HAP-1 (cell line): ENCODE measurements around the gene CA12.

Experiments used
- DNase-seq, 2 experiments: peaks; one replicate each; pipeline ENCODE4 v3.0.0-alpha.2; 2016 to 2020; ENCODE audit warnings: low spot score in 2 of 2
- H3K27me3 ChIP-seq: fragments of 250-450 bp; sonication (Bioruptor Pico); 2 replicates; pipeline ENCODE4 v1.5.1; 2020; ENCODE audit warnings: low read depth, mild to moderate bottlenecking, moderate library complexity
- H3K36me3 ChIP-seq: fragments of 250-450 bp; sonication (Bioruptor Pico); replicated peaks from 2 replicates; pipeline ENCODE4 v1.5.1; 2020; ENCODE audit warnings: mild to moderate bottlenecking
- H3K4me1 ChIP-seq: fragments of 250-450 bp; sonication (Bioruptor Pico); 2 replicates; pipeline ENCODE4 v1.5.1; 2020; ENCODE audit warnings: mild to moderate bottlenecking
- H3K4me3 ChIP-seq: fragments of 250-450 bp; sonication (Bioruptor Pico); 2 replicates; pipeline ENCODE4 v1.5.1; 2020; ENCODE audit warnings: mild to moderate bottlenecking, moderate library complexity
- H3K9me3 ChIP-seq: fragments of 250-450 bp; sonication (Bioruptor Pico); 2 replicates; pipeline ENCODE4 v1.5.1; 2020; ENCODE audit warnings: mild to moderate bottlenecking, moderate library complexity
- in situ Hi-C: fragments of 300-500 bp; cut with MboI; formaldehyde crosslinking; loops from 3 replicates; pipeline ENCODE4 v1.14.3; 2020; ENCODE audit warnings: low sequenced_read_pairs, inconsistent platforms, mixed read lengths

Gene CA12

DNA sequence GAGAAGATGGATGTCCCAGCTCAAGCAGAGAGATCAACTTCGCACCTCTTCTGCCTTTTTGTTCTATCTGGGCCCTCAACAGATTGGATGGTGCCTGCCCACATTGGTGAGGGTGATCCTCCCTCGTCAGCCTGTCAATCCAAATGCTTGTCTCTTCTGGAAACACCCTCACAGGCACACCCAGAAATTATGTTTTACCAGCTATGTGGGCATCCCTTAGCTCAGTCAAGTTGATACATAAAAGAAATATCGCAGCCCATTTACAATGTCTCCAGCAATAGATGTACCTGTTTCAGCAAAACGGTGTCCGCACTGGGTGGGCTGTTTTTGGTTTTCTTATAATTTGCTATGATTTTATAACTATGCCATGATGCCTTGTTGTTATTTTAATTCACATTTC, 27.5 kb upstream of the CA12 start:
- Histone ChIP-seq H3K4me1 (no peaks in the 10 kb centered on the region), H3K9me3 (no peaks in the 10 kb centered on the region), H3K4me3 (no peak overlapping the region), H3K36me3 (no peaks in the 10 kb centered on the region), H3K27me3 (peaks cover 40% of the 10 kb centered on the region)
- in situ Hi-C loops: no loop called here
- DNase-seq: no peak

GRCh38 chr15:63408524-63408923, 26.9 kb upstream of the CA12 start:
- Histone ChIP-seq H3K36me3 (no peaks in the 10 kb centered on the region), H3K4me3 (no peak overlapping the region), H3K27me3 (peaks cover 42% of the 10 kb centered on the region), H3K4me1 (no peaks in the 10 kb centered on the region), H3K9me3 (no peaks in the 10 kb centered on the region)
- in situ Hi-C loops: no loop called here
- DNase-seq: no peak

DNA sequence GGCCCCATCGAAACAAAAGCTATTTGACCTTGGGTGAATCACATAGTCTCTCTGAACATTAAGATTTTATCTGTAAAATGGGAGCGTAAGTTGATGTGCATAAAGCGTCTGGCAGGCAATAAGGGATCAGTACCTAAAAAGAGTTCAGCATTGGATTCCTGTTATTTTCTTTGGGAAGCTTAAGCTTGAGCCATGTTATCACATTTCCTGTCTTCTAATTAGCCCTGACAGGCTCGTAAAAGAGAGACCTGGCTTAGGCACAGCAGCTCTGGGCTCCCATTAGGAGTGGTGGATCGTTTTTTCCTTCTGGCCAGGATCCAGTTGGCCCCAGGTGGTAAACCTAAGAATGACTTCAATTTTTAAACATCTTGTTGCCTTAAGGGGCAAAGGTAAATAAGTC, 26.0 kb upstream of the CA12 start:
- Histone ChIP-seq H3K36me3 (no peaks in the 10 kb centered on the region), H3K4me3 (no peak overlapping the region), H3K9me3 (no peaks in the 10 kb centered on the region), H3K4me1 (no peaks in the 10 kb centered on the region), H3K27me3 (peaks cover 37% of the 10 kb centered on the region)
- peak; percentile 33 to 37 for DNase-seq
- in situ Hi-C loops: no loop called here

DNA sequence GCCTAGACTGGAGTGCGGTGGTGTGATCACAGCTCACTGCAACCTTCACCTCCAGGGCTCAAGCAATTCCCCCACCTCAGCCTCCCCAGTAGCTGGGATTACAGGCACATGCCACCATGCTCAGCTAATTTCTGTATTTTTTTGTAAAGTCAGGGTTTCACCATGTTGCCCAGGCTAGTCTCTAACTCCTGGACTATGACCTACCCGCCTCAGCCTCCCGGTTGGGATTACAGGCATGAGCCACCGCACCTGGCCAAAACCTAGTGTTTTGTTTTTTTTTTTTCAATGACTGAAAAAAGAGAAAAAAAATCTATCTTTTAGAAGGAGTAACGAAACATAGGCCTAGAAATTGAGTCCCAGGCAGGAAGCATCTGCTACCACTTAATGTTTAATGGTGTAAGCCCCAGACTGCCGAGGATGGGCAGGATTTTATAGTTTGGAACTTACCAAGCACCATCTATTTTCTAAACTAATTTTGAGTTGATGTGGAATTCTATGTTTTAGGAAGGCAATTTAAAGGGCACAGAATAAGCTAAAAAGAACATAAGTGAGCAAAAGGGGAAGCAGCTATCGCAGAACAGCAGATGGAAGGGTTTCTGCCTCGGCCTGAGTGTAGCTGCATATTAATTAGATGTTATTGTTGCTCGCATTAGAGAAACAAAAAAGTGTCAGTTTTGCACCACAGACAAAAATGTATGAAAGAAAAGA, 24.2 kb upstream of the CA12 start:
- in situ Hi-C loops: no loop called here
- no peak for DNase-seq
- Histone ChIP-seq H3K27me3 (peaks cover 39% of the 10 kb centered on the region), H3K4me1 (no peaks in the 10 kb centered on the region), H3K36me3 (no peaks in the 10 kb centered on the region), H3K4me3 (no peak overlapping the region), H3K9me3 (no peaks in the 10 kb centered on the region)

DNA sequence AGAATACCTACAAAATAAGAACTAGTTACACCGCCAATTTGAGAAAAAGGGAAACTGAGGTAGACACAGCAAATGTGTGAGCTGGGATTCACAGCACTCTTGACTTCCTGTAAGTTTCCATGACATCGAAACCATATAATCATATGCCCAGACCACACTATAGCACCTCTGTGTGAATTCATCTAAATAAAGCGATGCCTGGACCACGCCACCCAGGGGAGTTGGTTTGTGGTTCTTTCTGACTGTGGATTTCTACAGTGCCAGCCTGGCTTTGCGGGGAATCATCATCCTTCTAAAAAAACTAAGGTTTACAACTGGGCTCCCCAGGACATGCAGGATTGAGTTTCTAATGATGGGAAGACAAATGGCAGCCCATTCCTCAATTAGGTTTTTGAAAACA, 23.5 kb upstream of the CA12 start:
- no peaks in the 10 kb centered on the region for H3K4me1 ChIP-seq
- H3K27me3 ChIP-seq: peaks cover 46% of the 10 kb centered on the region
- no peaks in the 10 kb centered on the region for H3K9me3 ChIP-seq
- no peaks in the 10 kb centered on the region for H3K36me3 ChIP-seq
- DNase-seq: no peak
- no peak overlapping the region for H3K4me3 ChIP-seq
- in situ Hi-C loops: no loop called here

- no peaks in the 10 kb centered on the region for H3K4me1 ChIP-seq
- in situ Hi-C loops: loop anchor here (5.0 kb wide), 1 partner anchor 111 kb away; no protein-coding TSS in a partner anchor
- no peak for DNase-seq
Measured at GRCh38 chr15:63403254-63403945, 21.8 kb upstream of the CA12 start.

GRCh38 chr15:63402498-63403253, 21.0 kb upstream of the CA12 start:
- H3K27me3 ChIP-seq: peaks cover 47% of the 10 kb centered on the region
- H3K4me1 ChIP-seq: no peaks in the 10 kb centered on the region
- DNase-seq: peak in 1 of 2 experiments; percentile 85
- in situ Hi-C loops: loop anchor here (5.0 kb wide), 1 partner anchor 110 kb away; no protein-coding TSS in a partner anchor
- H3K9me3 ChIP-seq: no peaks in the 10 kb centered on the region
- no peaks in the 10 kb centered on the region for H3K36me3 ChIP-seq
- H3K4me3 ChIP-seq: no peak overlapping the region

More at GRCh38 chr15:63403254-63403945, 21.8 kb upstream of the CA12 start:
- no peaks in the 10 kb centered on the region for H3K36me3 ChIP-seq
- no peaks in the 10 kb centered on the region for H3K9me3 ChIP-seq
- H3K27me3 ChIP-seq: peaks cover 45% of the 10 kb centered on the region
- no peak overlapping the region for H3K4me3 ChIP-seq

DNA sequence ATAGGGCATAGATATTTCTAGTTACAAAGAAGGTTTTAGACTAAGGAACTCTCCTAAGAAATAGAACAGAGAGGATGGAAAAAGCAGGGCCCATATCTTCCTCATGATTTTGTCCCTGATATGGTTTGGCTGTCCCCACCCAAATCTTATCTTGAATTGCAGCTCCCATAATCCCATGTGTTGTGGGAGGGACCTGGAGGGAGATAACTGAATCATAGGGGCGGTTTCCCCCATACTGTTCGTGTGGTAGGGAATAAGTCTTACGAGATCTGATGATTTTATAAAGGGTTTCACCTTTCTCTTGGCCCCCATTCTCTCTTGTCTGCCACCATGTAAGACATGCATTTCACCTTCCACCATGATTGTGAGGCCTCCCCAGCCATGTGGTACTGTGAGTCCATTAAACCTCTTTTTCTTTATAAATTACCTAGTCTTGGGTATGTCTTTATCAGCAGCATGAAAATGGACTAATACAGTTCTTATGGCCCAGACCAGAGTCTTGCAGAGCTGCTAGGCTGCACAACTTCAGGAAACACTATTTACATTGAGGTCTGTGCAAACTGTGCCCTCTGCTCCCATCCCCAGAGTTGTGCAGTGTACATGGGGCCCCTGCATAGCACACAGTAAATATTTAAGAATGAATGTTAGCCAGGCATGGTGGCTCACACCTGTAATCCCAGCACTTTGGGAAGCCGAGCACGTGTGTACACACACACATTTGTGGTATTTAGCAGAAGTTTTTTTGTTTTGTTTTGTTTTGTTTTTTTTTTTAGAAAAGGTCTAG, 20.3 kb upstream of the CA12 start:
- Histone ChIP-seq H3K27me3 (peaks cover 49% of the 10 kb centered on the region), H3K9me3 (no peaks in the 10 kb centered on the region), H3K4me3 (no peak overlapping the region), H3K4me1 (peaks cover under 1% of the 10 kb centered on the region), H3K36me3 (no peaks in the 10 kb centered on the region)
- in situ Hi-C loops: loop anchor here (5.0 kb wide), 1 partner anchor 110 kb away; no protein-coding TSS in a partner anchor
- DNase-seq: no peak

DNA sequence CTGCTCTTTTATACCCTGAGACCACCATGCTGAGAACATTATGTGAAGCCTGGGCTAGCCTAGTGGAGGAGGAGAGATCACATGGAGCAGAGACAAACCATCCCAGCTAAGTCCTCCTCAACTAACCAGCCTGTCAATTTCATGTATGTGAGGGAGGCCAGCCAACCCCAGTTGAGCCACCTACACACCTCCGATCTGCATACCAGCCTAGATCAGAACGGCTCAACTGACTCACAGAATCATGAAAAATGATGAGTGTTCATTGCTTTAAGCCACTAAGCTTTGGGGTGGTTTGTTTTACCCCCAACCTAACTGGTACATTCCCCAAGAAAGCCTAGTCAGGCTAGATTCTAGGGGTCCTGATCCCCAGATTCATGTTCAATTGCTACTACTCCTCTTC, 19.4 kb upstream of the CA12 start:
- Histone ChIP-seq H3K36me3 (no peaks in the 10 kb centered on the region), H3K27me3 (peaks cover 51% of the 10 kb centered on the region), H3K9me3 (no peaks in the 10 kb centered on the region), H3K4me3 (no peak overlapping the region), H3K4me1 (peaks cover 6% of the 10 kb centered on the region)
- DNase-seq: no peak
- in situ Hi-C loops: loop anchor here (5.0 kb wide), 1 partner anchor 109 kb away; no protein-coding TSS in a partner anchor

DNA sequence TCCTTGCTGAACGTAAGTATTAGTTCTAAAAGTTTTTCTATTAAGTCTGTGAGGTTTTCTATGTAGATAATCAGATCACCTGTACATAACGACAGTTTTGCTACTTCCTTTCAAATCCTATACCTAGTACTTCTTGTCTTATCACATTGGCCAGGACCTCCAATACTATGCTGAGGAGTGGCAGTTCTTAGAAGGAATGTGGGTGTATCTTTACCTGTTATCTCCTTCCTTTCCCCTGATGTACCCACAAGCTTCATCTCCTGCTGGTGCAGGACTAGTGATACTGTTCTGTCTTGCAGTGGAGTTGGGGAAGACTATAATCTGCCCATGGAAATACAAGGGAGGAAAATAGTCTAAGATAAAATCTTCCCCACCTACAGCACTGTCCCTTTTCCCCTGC, 16.8 kb upstream of the CA12 start:
- no peaks in the 10 kb centered on the region for H3K9me3 ChIP-seq
- DNase-seq: no peak
- H3K27me3 ChIP-seq: peaks cover 72% of the 10 kb centered on the region
- peaks cover 10% of the 10 kb centered on the region for H3K4me1 ChIP-seq
- in situ Hi-C loops: no loop called here
- no peak overlapping the region for H3K4me3 ChIP-seq
- H3K36me3 ChIP-seq: no peaks in the 10 kb centered on the region

DNA sequence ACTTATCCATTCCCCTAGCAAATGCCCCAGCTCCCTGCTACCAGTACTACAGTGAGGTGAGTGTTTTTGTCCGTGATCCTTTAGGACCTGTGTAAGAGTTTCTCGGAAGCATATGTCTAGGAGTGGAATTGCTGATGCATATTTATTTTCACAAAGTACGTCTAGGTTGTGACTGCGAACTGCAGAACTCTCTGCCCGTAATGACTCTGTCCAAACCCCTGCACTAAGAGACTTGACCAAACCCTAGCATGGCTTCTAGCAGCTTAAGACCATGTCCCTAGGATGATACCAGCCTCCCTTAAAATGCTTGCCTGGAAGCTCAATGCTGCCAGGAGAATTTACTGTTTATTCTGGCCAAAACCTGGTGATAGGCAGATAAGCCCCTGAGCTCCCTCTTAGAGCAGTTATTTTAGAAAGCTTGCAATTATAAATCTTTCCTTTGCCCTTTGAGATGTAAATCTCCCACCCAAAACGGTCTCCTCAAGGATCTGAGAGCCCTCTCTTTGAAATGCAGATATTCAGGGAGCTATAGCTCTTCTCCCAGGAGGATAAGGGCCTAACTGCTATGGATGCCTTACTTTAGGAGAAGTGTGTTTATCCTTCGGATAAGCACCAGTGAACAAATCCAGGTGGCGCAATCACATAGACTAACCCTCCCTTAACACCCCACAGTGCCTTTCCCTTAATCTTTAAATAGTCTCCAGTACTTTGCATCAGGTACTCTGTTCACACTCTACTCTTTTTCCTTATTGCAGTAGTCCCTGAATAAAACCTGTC, 14.7 kb upstream of the CA12 start:
- Histone ChIP-seq H3K4me3 (no peak overlapping the region), H3K27me3 (peaks cover 87% of the 10 kb centered on the region), H3K36me3 (no peaks in the 10 kb centered on the region), H3K9me3 (no peaks in the 10 kb centered on the region), H3K4me1 (peaks cover 10% of the 10 kb centered on the region)
- in situ Hi-C loops: no loop called here
- DNase-seq: peak; percentile 85 to 100

DNA sequence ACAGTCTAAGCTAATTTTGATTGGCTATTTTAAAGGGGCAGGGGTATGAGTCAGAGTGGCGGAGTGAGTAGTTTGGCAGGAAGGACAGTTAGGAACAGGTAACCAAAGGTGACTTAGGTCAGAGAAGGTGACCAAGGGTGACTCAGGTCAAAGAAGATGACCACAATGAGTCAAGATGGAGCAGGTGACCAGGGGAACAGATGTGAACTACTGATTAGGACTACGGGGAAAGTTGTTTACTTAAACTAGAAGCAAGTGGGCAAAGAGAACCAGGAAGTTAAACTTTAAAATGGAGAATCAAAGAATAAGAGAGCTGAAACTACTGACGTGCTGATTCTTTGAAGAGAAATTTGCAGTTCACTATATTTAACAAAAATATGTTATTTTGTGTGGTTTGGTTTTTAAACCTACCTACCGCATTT, 14.1 kb upstream of the CA12 start:
- in situ Hi-C loops: no loop called here

More for the DNA sequence above, 14.1 kb upstream of the CA12 start:
- Histone ChIP-seq H3K4me3 (no peak overlapping the region), H3K4me1 (peaks cover 10% of the 10 kb centered on the region), H3K36me3 (no peaks in the 10 kb centered on the region), H3K27me3 (peaks cover 87% of the 10 kb centered on the region), H3K9me3 (no peaks in the 10 kb centered on the region)
- no peak for DNase-seq
